Activated CD8-positive, alpha-beta T cell treated with anti-CD3 and anti-CD28 coated beads for 36 hours (primary cell): ENCODE measurements around the gene GRB10. TPM values are rescaled to one million over a fixed set of nuclear protein-coding genes. Genes with fewer than 3 reads are reported as not detected.

Experiments
- ATAC-seq: fragments of 200-7000 bp; cut with Tn5 transposase; one replicate; pipeline ENCODE4 v1.10.0; 2021; ENCODE audit warnings: mild to moderate bottlenecking, moderate library complexity
- CTCF ChIA-PET: fragments of 350-600 bp; sonication (Branson Sonifier 250); formaldehyde crosslinking; loops from one replicate; lab custom pipeline; 2021; ENCODE audit warnings: antibody characterized with exemption; lab: Charles Lee
- POLR2A ChIA-PET: fragments of 350-600 bp; sonication (Branson Sonifier 250); formaldehyde crosslinking; loops from one replicate; lab custom pipeline; 2021; ENCODE audit warnings: antibody characterized with exemption; lab: Charles Lee
- DNase-seq: peaks from one replicate; pipeline ENCODE4 v3.0.0-alpha.2; 2020
- H3K27ac Mint-ChIP-seq: one replicate; pipeline ENCODE4 v1.8.0; 2021; ENCODE audit warnings: mild to moderate bottlenecking, mixed read lengths
- H3K27me3 Mint-ChIP-seq: one replicate; pipeline ENCODE4 v1.8.0; 2021; ENCODE audit warnings: mixed read lengths
- H3K36me3 Mint-ChIP-seq: one replicate; pipeline ENCODE4 v1.8.0; 2021; ENCODE audit warnings: low read depth, mixed read lengths
- H3K4me1 Mint-ChIP-seq: one replicate; pipeline ENCODE4 v1.8.0; 2021; ENCODE audit warnings: low read depth, mixed read lengths
- H3K4me3 Mint-ChIP-seq: one replicate; pipeline ENCODE4 v1.8.0; 2021; ENCODE audit warnings: mild to moderate bottlenecking, moderate library complexity, mixed read lengths
- H3K9me3 Mint-ChIP-seq: one replicate; pipeline ENCODE4 v1.8.0; 2021; ENCODE audit warnings: mixed read lengths
- intact Hi-C: fragments of 100-400 bp; cut with micrococcal nuclease; formaldehyde crosslinking; loops from one replicate; pipeline ENCODE4 v1.10.0; 2022
- total RNA-seq, 2 experiments: library from RNA; stranded (reverse); gene quantifications; one replicate each; pipeline ENCODE4 v1.2.3, GENCODE V29; 2021
- TF ChIP-seq, protein P1 (sequence below): fragments of 200-600 bp; IDR thresholded peaks from one replicate; pipeline ENCODE4 v1.8.0; 2022; ENCODE audit warnings: antibody characterized with exemption, mild to moderate bottlenecking

The GRB10 gene
- total RNA-seq, 2 experiments from 2014 or later = 5.6 to 6.9 TPM

DNA sequence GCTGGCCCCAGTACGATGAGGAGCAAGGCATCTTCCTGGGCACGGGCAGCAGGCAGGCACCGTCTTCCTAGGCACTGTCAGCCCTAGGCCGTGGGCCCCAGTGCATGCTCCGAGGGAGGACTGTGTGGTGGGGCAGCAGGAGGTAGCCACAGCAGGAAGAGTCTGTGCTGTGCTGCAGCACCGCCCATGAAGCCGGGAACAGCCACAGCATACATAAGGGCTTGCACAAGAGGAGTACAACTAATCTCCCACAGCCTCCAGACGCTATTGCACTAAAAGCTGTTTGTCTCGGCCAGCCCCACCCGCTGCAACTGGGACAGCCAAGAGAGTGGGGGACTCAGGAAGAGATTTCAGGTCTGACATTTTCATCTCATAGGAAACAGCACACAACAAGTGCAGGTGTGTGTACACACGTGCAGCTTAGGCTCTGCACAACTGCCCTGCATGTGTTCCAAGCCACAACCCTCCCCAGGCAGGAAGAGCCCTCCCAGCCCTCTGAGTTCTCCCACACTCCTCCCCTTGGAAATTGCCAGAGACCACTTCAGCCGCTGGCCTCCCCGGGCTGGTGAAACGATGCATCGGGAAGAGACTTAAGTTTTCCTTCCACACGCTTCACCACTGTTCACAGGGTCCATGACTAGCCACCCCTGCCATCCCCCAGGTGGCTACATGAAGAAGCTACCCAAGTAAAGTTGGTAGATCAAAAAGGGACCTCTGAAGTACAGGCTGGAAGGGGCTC, 129.4 kb downstream of the GRB10 start:
- ChIA-PET CTCF (interaction anchor here (0.9 to 2.7 kb wide), 4 partner anchors 11 to 561 kb away, joined by 3 to 11 read pairs (median 4); no protein-coding TSS in a partner anchor), POLR2A (no interaction called here)
- Mint-ChIP-seq H3K27ac (no peak overlapping the region), H3K27me3 (no peaks in the 10 kb centered on the region), H3K36me3 (no peaks in the 10 kb centered on the region), H3K4me1 (no peaks in the 10 kb centered on the region), H3K9me3 (no peaks in the 10 kb centered on the region), H3K4me3 (no peak overlapping the region)
- peak; percentile 17 for ATAC-seq
- no peak for DNase-seq
- intact Hi-C loops = no loop called here
- TF ChIP-seq, protein P1, sequence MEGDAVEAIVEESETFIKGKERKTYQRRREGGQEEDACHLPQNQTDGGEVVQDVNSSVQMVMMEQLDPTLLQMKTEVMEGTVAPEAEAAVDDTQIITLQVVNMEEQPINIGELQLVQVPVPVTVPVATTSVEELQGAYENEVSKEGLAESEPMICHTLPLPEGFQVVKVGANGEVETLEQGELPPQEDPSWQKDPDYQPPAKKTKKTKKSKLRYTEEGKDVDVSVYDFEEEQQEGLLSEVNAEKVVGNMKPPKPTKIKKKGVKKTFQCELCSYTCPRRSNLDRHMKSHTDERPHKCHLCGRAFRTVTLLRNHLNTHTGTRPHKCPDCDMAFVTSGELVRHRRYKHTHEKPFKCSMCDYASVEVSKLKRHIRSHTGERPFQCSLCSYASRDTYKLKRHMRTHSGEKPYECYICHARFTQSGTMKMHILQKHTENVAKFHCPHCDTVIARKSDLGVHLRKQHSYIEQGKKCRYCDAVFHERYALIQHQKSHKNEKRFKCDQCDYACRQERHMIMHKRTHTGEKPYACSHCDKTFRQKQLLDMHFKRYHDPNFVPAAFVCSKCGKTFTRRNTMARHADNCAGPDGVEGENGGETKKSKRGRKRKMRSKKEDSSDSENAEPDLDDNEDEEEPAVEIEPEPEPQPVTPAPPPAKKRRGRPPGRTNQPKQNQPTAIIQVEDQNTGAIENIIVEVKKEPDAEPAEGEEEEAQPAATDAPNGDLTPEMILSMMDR = no peak

DNA sequence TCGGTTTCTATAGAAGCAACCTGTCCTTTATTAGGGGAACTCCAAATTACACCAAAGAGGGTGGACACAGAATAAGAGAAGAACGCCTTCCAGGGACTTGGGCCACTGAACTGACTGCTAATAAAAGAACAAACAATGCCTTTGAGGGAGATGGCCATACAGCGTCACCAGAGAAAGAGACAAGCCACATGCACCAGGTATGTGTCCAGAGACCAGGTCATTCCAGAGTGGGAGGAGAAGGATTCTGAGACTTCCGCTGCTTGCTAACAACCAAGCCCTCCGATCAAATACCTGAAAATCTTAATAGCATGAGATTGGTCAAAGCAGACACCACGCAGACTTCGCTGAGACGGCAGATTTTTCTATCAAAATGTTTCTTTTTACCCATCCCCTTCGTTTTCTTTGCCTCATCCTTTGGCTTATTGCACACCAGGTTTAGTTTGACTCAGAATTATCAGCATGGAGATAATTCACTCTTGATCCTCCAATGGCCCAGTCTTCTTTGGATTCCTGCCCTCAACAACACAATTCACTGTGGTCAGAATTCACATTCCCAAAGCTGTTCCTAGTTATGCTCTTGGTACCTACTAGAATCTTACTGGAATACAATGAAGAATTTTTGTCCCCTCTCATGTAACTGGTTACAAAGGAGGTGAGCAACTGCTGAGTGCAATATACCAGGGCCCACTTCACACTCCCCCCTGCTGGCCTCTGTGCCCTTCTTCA, 130.1 kb downstream of the GRB10 start:
- no peak overlapping the region for H3K4me3 Mint-ChIP-seq
- H3K27ac Mint-ChIP-seq = no peak overlapping the region
- no peaks in the 10 kb centered on the region for H3K36me3 Mint-ChIP-seq
- ChIA-PET CTCF (interaction anchor here (1.4 to 2.7 kb wide), 2 partner anchors 185 to 560 kb away, joined by 3 to 11 read pairs; no protein-coding TSS in a partner anchor), POLR2A (no interaction called here)
- H3K27me3 Mint-ChIP-seq = no peaks in the 10 kb centered on the region
- DNase-seq = no peak
- no peaks in the 10 kb centered on the region for H3K9me3 Mint-ChIP-seq
- intact Hi-C loops = no loop called here
- TF ChIP-seq, protein P1 = no peak
- ATAC-seq = no peak
- H3K4me1 Mint-ChIP-seq = no peaks in the 10 kb centered on the region

GRCh38 chr7:50651271-50651989, 131.3 kb downstream of the GRB10 start:
- DNase-seq (no peak), ATAC-seq (no peak)
- Mint-ChIP-seq H3K4me1 (no peaks in the 10 kb centered on the region), H3K9me3 (no peaks in the 10 kb centered on the region), H3K4me3 (no peak overlapping the region), H3K36me3 (no peaks in the 10 kb centered on the region), H3K27me3 (no peaks in the 10 kb centered on the region), H3K27ac (no peak overlapping the region)
- intact Hi-C loops = no loop called here
- CTCF ChIA-PET = interaction anchor here (0.8 to 1.9 kb wide), 3 partner anchors 18 to 509 kb away, joined by 3 to 4 read pairs (median 3); no protein-coding TSS in a partner anchor
- TF ChIP-seq, protein P1 = no peak
- POLR2A ChIA-PET = no interaction called here

DNA sequence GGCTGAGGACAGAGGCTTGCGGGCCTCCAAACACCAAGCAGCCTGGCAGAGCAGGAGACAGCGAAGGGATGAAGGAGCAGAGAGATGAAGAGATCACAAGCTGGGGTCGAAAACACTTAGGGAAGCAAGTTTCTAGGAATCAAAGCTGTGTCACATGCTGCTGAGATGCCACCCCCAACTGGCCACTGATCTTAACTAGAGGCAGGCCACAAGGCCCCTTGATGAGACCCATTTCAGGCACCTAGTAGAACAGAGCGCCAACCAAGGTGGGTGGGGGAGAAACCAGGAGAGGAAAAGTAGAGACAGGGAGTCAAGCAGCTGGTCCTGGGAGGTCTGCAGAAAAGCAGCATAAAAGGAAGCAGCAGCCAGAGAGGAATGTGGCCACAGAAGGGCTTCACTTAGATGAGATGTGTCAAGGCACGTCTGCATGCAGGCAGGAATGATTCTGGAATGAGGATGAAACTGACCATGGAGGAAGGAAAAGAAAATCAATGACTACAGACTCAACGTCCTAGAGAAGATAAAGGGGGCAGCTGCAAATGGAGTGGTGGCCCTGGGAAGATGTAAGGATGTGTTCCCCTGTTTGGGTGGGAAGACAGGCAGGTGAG, 132.5 kb downstream of the GRB10 start:
- POLR2A ChIA-PET = no interaction called here
- intact Hi-C loops = no loop called here
- TF ChIP-seq, protein P1 = no peak
- no peak for DNase-seq
- no peak overlapping the region for H3K4me3 Mint-ChIP-seq
- no peak overlapping the region for H3K27ac Mint-ChIP-seq
- H3K36me3 Mint-ChIP-seq = no peaks in the 10 kb centered on the region
- no peaks in the 10 kb centered on the region for H3K27me3 Mint-ChIP-seq
- no peaks in the 10 kb centered on the region for H3K4me1 Mint-ChIP-seq
- no peak for ATAC-seq
- H3K9me3 Mint-ChIP-seq = no peaks in the 10 kb centered on the region
- CTCF ChIA-PET = interaction anchor here (0.9 to 1.9 kb wide), 2 partner anchors 18 to 511 kb away, joined by 3 to 4 read pairs; no protein-coding TSS in a partner anchor
